Skin of body (tissue), 2 donors: Measurements from ENCODE around the gene ZBTB8OS. TPM values are rescaled to one million over a fixed set of nuclear protein-coding genes. Genes with fewer than 3 reads are reported as not detected.
"Not testable (repeated sequence)": the region's sequence is repeated elsewhere in the genome, so short reads cannot be mapped to it uniquely, and the experiment has no call there.

Experiments
- DNase-seq: peaks from one replicate; lab custom pipeline; 2025; lab: John Stamatoyannopoulos, UW
- total RNA-seq: library from RNA; depleted of rRNA; stranded (reverse); fragments of >200 nt; gene quantifications from one replicate; pipeline ENCODE4 v1.2.3, GENCODE V29; 2014

The ZBTB8OS gene
- total RNA-seq, 1 donor from 2014 or later: 20.3 TPM

DNA sequence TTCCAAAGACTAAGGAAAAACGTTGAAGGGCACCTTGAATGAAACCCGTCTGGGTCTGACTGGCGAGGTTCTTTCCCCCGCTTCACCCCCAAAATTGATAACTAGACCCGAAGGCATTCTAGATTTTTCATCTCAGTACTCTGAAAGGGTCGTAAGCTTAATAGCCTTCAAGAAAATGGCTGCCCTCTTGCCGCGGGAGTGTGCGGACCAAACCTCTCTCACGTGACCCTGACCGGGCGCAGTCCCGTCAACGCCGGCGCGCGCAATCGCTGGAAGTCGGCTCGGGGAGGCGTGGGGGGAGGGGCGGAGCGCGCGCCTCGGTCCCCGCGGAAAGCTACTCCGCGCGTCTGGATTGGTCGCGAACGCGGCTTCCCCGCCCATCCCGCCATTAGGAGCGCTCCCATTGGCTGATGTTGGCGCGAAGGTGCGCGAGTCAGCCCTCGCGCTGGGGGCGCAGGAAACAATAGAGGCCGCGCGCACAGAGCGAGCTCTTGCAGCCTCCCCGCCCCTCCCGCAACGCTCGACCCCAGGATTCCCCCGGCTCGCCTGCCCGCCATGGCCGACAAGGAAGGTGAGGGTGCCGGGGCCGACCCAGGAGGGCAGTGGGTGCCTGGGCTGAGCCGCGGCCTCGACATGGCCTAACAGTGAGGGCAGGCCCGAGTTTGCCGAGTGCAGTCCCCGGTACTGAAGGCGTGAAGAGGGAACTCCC lies 556 bp upstream of the ZBTB8OS start, which contains the start of gene RBBP4:
Gene RBBP4 (plus strand): TSS at position 457 of the 709 bp plus-strand sequence. CDS start 99 bp downstream, at position 556.
- DNase-seq: peak; percentile 98

DNA sequence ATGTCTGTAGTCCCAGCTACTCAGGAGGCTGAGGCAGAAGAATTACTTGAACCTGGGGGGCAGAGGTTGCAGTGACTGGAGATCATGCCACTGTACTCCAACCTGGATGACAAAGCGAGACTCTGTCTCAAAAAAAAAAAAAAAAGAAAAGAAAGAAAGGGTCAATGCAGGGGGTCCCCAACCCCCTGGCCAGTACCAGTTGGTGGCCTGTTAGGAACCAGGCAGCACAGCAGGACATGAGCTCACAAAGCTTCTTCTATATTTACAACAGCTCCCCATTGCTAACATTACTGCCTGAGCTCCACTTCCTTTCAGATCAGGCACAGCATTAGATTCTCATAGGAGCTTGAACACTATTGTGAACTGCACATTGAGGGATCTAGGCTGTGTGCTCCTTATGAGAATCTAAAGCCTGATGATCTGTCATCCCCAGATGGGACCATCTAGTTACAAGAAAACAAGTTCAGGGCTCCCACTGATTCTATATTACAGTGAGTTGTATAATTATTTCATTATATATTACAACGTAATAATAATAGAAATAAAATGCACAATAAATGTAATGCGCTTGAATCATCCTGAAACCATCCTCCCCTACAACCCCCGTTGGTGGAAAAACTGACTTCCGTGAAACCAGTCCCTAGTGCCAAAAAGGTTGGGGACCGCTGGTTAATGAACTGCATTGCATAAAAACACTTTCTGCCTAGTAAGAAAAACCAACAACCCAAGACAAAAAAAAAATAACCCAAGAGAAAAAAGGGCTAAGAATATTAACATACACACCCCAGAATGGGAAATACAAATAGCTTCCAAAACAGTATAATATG lies 2.8 kb downstream of the ZBTB8OS start:
- DNase-seq: no peak

DNA sequence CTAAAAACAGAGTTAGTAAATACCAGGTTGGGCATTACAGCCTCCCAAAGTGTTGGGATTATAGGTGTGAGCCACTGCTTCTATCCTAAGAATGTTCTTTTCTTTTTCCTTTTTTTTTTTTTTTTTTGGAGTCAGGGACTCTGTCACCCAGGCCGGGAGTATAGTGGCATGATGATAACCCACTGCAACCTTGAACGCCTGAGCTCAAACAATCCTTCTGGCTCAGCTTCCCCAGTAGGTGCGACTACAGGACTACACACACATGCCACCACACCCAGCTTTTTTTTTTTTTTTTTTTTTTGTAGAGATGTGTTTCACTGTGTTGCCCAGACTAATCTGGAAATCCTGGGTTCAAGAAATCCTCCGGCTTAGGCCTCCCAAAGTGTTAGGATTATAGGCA lies 5.9 kb downstream of the ZBTB8OS start:
- DNase-seq: no peak

DNA sequence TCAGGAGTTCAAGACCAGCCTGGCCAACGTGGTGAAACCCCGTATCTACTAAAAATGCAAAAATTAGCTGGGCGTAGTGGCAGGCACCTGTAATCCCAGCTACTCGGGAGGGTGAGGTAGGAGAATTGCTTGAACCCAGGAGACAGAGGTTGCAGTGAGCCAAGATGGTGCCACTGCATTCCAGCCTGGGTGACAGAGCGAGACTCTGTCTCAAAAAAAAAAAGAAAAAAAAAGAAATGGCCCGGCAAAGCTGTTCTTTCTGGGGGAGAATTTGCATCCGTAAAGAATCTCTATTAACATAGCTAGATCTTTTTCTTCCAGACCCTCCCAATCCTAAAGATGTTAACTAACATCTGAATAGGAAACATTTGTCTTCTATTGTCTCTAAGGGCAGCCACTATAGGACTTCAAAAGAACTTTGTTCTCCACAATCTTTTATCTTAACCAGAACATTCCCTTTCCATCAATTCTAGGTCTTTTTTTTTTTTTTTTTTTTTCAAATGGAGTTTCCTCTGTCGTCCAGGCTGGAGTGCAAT lies 8.0 kb downstream of the ZBTB8OS start:
- not testable (repeated sequence) for DNase-seq

DNA sequence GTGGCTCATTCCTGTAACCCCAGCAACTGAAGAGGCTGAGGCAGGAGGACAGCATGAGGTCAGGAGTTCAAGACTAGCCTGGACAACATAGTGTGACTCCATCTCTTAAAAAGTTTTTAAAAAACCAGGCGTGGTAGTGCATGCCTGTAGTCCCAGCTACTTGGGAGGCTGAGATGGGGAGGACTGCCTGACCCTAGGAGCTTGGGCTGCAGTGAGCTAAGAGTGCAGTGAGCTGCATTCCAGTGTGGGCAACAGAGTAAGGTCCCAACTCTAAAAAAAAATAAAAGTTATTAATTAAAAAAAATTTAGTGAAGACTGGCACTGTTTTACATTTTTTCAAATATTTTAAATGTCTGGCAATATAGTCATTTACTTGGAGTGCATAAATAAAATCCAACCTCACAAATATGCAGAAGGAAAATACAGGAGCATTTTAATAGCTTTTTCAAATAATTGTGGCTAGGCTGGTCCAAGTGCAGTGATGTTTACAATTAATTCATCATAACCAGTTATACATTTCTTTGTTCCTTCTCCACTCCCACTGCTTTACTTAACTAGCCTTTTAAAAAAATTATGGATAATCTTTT lies 10.8 kb downstream of the ZBTB8OS start:
- DNase-seq: no peak

DNA sequence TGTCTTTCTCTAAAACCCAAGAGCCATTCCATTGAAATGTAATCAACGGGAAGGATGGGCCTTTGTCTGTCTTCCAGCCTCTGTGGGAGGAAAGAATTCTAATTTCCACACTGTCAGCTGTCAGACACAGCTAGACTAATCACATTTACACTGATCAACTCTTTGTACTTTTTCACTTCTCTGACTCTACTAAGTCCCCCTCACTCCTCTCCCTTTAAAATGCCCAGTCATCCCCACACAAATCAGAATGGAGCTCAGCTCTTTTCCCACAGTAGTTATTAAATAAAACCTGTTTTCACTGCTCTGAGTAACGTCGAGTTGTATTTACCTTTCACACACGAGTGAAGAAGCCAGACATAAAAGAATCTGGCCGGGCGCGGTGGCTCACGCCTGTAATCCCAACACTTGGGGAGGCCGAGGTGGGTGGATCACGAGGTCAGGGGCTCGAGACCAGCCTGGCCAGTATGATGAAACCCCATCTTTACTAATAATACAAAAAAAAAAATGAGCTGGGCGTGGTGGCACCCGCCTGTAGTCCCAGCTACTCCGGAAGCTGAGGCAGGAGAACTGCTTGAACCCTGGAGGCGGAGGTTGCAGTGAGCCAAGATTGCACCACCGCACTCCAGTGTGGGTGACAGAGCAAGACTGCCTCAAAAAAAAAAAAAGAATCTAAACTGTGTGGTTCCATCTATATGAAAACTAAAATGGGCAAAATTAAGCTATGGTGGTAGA lies 13.3 kb downstream of the ZBTB8OS start:
- DNase-seq: no peak

DNA sequence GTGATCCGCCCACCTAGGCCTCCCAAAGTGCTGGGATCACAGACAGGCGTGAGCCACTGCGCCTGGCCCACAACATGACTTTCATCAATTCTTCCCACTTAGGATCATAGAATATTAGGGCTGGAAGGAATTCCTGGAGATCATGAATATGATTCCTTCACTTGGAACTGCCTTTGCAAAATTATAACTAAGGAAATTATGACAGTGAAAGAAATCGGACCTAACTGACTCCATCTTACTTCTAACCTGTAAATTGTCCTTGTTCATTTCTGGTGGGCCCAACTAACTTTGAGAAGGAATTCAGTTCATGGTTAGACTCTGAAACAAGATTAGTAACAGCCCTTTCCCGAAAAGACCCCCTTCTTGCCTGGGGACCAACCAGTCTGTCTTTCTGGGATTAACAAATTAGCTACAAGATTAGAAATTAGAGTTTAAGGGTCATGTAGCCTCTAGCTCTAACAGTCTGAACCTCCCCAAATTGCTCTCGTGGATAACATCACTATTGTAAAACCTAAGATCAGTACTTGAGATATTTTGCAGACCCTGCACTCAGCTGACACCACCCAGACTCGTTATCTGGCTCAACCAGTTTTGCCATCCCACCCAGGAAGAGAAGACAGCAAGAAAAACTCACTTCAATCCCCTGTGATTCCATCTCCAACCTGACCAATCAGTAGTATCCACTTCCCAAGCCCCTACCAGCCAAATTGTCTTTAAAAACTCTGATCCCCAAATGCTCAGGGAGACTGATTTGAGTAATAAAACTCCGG lies 14.7 kb downstream of the ZBTB8OS start:
- DNase-seq: no peak

DNA sequence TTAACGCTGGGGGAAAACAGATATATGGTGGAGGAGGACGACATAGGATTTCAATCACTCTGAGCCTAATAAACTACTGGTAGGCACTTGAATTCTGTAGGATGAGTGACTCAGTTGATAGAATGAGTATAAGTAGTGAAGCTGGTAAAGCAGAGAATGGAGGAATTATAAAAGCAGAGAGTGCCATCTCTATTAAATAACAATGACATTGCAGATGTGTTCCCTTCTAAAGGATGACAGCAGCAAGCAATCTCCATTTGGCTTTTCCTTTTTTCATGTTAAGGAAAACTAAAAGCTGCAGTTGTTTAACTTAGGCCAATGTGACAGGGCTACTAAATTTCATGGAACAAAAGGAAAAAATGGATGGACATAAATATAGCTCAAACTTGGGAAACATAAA lies 17.5 kb downstream of the ZBTB8OS start:
- no peak for DNase-seq

DNA sequence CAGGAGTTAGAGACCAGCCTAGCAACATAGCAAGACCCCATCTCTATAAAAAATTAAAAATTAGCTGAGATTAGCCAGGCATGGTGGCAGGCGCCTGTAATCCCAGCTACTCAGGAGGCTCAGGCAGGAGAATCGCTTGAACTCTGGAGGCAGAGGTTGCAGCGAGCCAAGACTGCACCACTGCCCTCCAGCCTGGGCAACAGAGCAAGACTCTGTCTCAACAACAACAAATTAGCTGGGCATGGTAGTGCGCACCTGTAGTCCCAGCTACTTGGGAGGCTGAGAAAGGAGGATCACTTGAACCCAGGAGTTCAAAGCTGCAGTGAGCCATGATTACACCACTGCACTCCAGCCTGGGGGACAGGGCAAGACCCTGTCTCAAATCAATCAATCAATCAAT lies 20.2 kb downstream of the ZBTB8OS start:
- not testable (repeated sequence) for DNase-seq

DNA sequence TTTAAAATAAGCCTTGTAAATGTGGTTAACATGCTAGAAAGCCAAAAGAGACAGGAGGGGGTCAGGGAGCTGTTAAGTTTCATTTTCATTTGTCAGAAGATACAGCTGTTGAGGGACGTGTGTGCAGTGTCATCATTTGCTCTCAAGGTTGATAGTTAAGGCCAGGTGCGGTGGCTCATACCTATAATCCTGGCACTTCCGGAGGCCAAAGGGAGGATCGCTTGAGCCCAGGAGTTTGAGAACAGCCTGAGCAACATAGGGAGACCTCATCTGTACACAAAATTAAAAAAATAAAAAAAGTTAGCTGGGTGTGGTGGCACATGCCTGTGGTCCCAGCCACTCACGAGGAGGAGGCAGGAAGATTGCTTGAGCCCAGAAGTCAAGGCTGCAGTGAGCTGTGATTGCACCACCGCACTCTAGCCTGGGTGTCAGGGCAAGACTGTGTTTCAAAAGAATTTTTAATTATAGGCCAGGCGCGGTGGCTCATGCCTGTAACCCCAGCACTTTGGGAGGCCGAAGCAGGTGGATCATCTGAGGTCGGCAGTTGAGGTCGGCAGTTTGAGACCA lies 22.7 kb downstream of the ZBTB8OS start:
- DNase-seq: no peak

DNA sequence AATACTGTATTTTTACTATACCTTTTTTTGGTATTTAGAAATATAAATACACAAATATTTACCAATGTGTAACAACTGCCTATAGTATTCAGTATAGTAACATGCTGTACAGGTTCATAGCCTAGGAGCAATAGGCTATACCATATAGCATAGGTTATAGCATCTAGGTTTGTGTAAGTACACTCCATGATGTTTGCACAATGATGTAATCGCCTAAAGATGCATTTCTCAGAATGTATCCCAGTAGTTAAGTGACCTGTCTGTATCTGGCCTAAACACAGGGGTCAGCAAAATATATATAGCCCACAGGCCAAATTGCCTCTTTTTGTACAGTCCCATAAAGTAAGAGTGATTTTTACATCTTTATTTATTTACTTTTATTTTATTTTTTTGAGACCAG lies 24.2 kb downstream of the ZBTB8OS start:
- DNase-seq: no peak

DNA sequence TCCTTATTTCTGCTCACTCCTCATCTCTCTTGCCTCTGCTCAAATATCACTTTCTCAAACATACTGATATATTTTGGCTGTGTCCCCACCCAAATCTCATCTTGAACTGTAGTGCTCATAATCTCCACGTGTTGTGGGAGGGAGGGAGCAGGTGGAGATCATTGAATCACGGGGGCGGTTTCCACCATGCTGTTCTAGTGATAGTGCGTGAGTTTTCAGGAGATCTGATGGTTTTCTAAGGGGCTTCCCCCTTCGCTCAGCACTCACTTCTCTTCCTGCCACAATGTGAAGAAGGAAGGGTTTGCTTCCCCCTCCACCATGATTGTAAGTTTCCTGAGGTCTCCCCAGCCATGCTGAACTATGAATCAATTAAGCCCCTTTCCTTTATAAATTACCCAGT lies 26.6 kb downstream of the ZBTB8OS start:
- DNase-seq: no peak

DNA sequence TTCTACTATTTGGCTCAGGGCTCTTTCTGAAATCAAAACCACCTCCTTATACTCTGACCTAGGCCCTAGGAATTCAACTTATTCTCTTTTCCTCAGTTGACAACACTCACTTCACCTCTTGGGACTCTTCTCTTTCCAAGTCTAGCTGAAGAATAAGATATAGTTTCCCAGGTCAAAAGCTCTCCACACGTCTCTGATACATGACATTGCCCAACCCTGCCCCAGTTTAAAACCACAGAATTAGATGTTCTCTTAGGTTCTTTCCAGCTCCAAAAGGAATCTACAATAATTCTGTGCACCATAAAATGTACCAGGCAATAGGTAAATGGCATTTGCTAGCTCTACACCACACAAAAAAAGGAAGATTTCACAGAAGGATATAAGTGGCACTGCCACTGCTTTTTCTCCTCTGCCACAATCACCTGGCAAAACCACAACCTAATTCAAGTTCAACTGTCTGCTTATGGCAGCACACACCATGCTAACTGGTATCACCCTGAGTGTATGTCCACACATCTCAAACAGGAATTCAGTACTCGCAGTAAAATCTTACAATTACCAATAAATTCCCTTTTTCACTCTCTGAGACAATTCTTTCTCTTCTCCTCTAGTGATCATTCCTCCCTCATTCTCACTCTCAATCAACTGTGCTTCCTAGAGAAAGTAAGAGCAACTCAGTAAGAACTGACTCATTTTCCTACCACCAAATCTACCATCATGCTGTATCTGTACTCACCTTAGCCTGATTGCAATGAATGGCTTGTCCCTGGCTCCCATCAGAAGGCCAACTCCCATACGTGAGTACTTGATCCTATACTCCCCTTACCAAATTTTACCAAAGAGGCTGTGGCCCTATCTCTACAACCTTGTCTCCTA lies 27.3 kb downstream of the ZBTB8OS start:
- DNase-seq: no peak

DNA sequence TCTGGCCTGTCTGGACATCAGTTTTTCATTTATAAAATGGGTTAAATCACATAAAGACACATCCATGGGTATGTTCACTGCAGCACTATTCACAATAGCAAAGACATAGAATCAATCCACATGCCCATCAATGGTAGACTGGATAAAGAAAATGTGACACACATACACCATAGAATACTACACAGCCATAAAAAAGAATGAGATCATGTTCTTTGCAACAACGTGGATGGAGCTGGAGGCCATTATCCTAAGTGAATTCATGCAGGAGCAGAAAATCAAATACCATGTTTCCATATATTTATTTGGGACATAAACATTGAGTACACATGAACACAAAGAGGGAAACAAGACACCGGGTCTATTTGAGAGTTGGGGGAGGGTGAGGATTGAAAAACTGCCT lies 28.1 kb downstream of the ZBTB8OS start:
- no peak for DNase-seq

DNA sequence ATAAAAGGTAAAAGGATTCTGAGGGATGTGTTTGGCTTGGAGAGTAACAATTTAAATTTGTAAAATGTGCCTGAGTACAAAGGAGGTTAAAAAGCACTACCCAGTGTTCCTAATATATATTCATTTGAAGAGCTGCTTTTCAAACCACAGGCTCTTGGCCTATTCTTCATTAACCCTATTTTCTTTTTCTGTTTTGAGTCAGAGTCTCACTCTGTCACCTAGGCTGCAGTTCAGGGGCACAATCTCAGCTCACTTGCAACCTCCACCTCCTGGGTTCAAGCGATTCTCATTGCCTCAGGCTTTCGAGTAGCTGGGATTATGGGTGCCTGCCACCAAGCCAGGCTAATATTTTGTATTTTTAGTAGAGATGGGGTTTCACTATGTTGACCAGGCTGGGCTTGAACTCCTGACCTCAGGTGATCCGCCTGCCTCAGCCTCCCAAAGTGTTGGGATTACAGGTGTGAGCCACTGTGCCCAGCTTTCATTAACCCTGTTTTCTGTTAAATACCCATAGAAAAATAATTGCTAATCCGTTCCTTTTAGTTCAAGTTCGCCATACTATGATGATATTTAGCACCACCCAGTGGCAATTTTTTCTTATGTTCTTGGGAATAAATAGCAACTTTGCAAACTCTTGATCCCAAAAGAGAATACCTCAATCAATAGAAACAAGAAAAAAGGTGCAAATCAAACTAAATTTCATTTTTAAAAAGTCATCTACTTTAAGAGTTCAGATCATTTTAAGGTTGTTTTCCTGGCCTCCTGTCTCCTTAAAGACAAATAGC lies 30.5 kb downstream of the ZBTB8OS start:
- DNase-seq: peak; percentile 3

DNA sequence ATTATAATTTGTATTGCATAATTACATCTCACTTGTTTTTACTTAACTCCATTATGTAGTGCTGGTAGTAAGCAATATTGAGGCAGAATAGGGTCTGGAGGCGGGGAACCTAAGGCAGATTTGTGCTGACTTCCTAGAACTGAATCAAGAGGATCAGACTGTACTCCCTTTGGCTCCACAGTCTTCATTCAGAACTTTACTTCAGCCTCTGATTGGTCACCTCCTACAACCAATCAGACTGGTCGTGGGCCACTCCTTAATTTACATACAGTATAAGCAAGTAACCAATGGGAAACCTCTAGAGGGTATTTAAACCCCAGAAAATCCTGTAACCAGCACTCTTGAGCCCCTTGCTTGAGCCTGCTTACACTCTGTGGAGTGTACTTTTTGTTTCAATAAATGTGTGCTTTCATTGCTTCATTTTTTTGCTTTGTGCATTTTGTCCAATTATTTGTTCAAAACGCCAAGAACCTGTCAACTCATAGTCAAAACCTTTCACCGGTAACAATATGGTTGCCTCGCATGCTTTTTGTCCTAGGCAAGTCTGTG lies 31.6 kb downstream of the ZBTB8OS start:
- no peak for DNase-seq

DNA sequence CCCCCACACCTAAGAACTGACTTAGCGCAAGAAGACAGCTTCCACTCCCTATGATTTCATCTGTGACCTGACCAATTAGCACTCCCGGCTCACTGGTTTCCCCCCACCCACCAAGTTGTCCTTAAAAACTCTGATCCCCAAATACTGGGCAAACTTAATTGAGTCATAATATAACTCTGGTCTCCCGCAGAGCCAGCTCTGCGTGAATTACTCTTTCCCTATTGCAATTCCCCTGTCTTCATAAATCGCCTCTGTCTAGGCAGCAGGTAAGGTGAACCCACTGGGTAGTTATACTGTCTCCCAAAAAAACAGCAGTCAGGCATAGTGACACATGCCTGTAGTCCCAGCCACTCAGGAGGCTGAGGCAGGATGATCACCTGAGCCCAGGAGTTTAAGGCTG lies 36.9 kb downstream of the ZBTB8OS start:
- DNase-seq: no peak

DNA sequence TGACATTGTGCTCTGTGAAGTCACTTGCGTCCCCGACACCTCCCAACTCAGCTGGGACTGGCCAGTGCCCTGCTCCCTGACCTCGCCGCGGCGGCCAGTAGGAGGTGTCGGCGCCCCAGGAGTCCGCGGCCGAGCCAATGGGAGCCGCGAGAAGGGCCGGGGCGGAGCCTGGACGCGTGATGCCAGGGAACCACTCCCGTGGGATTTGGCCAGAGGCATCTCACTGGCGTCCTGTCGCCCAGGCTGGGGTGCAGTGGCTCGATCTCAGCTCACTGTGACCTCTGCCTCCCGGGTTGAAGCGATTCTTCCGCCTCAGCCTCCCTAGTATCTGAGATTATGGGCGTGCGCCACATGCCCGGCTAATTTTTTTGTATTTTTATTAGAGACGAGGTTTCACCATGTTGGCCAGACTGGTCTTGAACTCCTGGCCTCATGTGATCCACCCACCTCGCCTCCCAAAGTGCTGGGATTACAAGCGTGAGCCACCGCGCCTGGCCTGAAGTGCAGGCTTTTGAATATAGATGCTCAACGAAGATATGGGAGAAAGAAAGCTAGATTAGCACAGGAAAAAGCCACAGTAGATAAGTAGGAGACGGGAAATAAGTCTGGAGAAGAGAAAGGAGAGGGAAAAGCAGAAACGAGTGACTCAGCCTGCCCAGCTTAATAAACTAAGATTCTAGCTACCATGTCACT lies 38.0 kb downstream of the ZBTB8OS start:
- DNase-seq: no peak
